ENCODE data around the gene L3MBTL4. TPM values are rescaled to one million over a fixed set of nuclear protein-coding genes. Genes with fewer than 3 reads are reported as not detected.

Gene L3MBTL4
- total and polyA plus RNA-seq, 10 of the 15 experiments (the other 5 are each of a cell fraction or from before 2014, with no cell fraction given) = 1.3 to 8.7 (median 3.8) TPM

- TF ChIP-seq ZBTB40 (IDR thresholded peaks at IDR 0.05; ENCODE audit: borderline replicate concordance) (no peak), NRF1 (conservative IDR thresholded peaks at IDR 0.05; ENCODE audit: low read depth, low read length) (no peak), MTA3 (IDR thresholded peaks at IDR 0.05; ENCODE audit: borderline replicate concordance, low read length) (no peak), NFYA (IDR thresholded peaks at IDR 0.05; ENCODE audit: borderline replicate concordance, low read depth, low read length) (no peak), SKIL (IDR thresholded peaks at IDR 0.05; ENCODE audit: low read depth, poor library complexity, severe bottlenecking) (no peak)
These were observed 405.0 kb downstream of the L3MBTL4 start (continued) for GRCh38 chr18:6009756-6010155.

DNA sequence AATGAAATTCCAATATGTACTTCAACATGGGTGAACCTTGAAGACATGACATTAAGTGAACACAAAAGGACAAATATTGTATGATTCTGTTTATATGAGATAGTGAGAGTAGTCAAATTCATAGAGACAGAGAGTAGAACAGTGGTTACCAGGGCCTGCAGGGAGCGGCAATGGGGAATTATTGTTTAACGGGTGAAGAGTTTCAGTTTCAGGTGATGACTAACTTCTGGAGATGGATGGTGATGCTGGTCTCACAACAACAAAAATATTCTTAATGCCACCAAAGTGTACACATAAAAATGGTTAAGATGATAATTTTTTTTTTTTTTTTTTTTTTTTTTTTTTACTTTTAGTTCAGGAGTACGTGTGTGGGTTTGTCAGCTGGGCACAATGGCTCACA, 410.0 kb downstream of the L3MBTL4 start:
- no TSS peak for BruUV-seq (replicated peaks)
- in situ Hi-C loops (cut with MboI) (no loop called here), intact Hi-C loops (cut with micrococcal nuclease; ENCODE audit: unreplicated experiment) (loop anchor here (1.0 to 10.0 kb wide), 2 partner anchors 29 to 210 kb away; no protein-coding TSS in a partner anchor)
- ChIA-PET RAD21 (ENCODE audit: unreplicated experiment) (no interaction called here), POLR2A (no interaction called here), CTCF (interaction anchor here (0.6 to 1.3 kb wide), 2 partner anchors 471 to 518 kb away, joined by 3 read pairs; no protein-coding TSS in a partner anchor), SMC1A (ENCODE audit: uncharacterized antibody, unreplicated experiment) (interaction anchor here (0.6 to 2.0 kb wide), 3 partner anchors 22 to 289 kb away, joined by 3 to 4 read pairs (median 3); no protein-coding TSS in a partner anchor)
- Histone ChIP-seq H3K9me3 (replicated peaks; ENCODE audit: control insufficient read depth, insufficient read depth, low read length) (peaks cover 5% of the 10 kb centered on the region; the same call in 2 of the 3 replicates), H3K4me3 (peak overlapping the region; percentile 31; the same call in 1 of the 2 replicates), H3K4me1 (ENCODE audit: control insufficient read depth, insufficient read depth, low read length) (peaks cover 16% of the 10 kb centered on the region), H2AFZ (ENCODE audit: control insufficient read depth, low read depth, low read length) (no peak overlapping the region), H3K27me3 (replicated peaks in 1 of 2; ENCODE audit: control insufficient read depth in 2 of 2, insufficient read depth in 2 of 2, low read length in 1 of 2) (no peaks in the 10 kb centered on the region), H4K20me1 (ENCODE audit: control insufficient read depth, insufficient read depth) (no peaks in the 10 kb centered on the region), H3K4me2 (ENCODE audit: control insufficient read depth, insufficient read depth) (peak overlapping the region; percentile 68), H3K36me3 (ENCODE audit: control insufficient read depth in 2 of 2, insufficient read depth in 2 of 2, low read length in 1 of 2) (no peaks in the 10 kb centered on the region), H3K27ac (ENCODE audit: control insufficient read depth, insufficient read depth) (peak overlapping the region; percentile 58), H3K79me2 (ENCODE audit: control insufficient read depth, insufficient read depth, low read length) (no peaks in the 10 kb centered on the region), H3K9ac (ENCODE audit: control insufficient read depth, insufficient read depth, low read length) (no peak overlapping the region)
- WGBS (ENCODE audit: insufficient coverage, insufficient replicate concordance, low lambda C conversion rate, missing lambda C conversion rate) = 0% methylated on average over 3 of the region's 3 CpGs
- DNase-seq (ENCODE audit: low read depth, low spot score) = peak; percentile 83
- FAIRE-seq = peak; percentile 94
- ATAC-seq = peak; percentile 99
- no peak for TF ChIP-seq NRF1 (conservative IDR thresholded peaks at IDR 0.05; ENCODE audit: low read depth, low read length)
- TF ChIP-seq GABPA (IDR thresholded peaks at IDR 0.05; ENCODE audit: low read depth) = peak; percentile 37; the same call in 1 of the 2 replicates
- peak; percentile 87 for TF ChIP-seq ZNF384 (IDR thresholded peaks at IDR 0.05; ENCODE audit: borderline replicate concordance, low read depth, low read length)
- TF ChIP-seq MYB (IDR thresholded peaks at IDR 0.05; ENCODE audit: borderline replicate concordance, low read depth, low read length) = peak; percentile 70; the same call in 1 of the 2 replicates
- TF ChIP-seq MXI1 (IDR thresholded peaks at IDR 0.05; ENCODE audit: low read depth, low read length) = peak; percentile 44; the same call in 1 of the 2 replicates
- peak; percentile 82 for TF ChIP-seq SKIL (IDR thresholded peaks at IDR 0.05; ENCODE audit: low read depth, poor library complexity, severe bottlenecking)
- peak; percentile 66; the same call in 1 of the 2 replicates for TF ChIP-seq TCF12 (IDR thresholded peaks at IDR 0.05; ENCODE audit: low read depth, low read length)
- TF ChIP-seq NR2F1 (conservative IDR thresholded peaks at IDR 0.05) = peak; percentile 43
